GM12801 (cell line): ENCODE measurements around the gene RUNX1.

Source experiments
- TF ChIP-seq, protein P1 (sequence below): IDR thresholded peaks from one replicate; pipeline ENCODE4 v1.5.1; 2011; ENCODE audit warnings: control low read depth; ENCODE audit not compliant: insufficient read length; ENCODE audit errors: extremely low read depth

Gene RUNX1

GRCh38 chr21:34953950-34954349 lies 95.2 kb downstream of the RUNX1 start:
- TF ChIP-seq, protein P1, sequence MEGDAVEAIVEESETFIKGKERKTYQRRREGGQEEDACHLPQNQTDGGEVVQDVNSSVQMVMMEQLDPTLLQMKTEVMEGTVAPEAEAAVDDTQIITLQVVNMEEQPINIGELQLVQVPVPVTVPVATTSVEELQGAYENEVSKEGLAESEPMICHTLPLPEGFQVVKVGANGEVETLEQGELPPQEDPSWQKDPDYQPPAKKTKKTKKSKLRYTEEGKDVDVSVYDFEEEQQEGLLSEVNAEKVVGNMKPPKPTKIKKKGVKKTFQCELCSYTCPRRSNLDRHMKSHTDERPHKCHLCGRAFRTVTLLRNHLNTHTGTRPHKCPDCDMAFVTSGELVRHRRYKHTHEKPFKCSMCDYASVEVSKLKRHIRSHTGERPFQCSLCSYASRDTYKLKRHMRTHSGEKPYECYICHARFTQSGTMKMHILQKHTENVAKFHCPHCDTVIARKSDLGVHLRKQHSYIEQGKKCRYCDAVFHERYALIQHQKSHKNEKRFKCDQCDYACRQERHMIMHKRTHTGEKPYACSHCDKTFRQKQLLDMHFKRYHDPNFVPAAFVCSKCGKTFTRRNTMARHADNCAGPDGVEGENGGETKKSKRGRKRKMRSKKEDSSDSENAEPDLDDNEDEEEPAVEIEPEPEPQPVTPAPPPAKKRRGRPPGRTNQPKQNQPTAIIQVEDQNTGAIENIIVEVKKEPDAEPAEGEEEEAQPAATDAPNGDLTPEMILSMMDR, result no peak

GRCh38 chr21:34952701-34953100 lies 96.4 kb downstream of the RUNX1 start:
- TF ChIP-seq, protein P1, result no peak

DNA sequence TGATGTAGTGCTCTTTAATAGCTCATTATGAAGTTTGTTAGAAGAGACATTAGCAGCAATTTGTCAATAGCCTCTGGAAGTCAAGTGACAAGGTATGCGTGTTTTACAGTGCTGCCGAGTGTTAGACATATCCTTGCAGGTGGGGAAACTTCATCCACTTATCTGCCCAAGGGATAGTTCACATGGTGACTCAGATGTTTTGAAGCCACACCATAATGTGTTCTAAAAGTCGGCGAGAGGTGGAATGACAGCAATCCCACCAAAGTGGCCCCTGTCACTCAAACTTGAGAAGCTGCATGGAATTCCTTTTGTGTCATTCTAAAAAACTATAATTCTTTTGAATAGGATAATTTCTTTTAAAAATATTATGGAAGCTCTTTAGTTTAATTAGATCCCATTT lies 98.1 kb downstream of the RUNX1 start:
- TF ChIP-seq, protein P1, result no peak

GRCh38 chr21:34949499-34949898 lies 99.6 kb downstream of the RUNX1 start:
- TF ChIP-seq, protein P1, result no peak

DNA sequence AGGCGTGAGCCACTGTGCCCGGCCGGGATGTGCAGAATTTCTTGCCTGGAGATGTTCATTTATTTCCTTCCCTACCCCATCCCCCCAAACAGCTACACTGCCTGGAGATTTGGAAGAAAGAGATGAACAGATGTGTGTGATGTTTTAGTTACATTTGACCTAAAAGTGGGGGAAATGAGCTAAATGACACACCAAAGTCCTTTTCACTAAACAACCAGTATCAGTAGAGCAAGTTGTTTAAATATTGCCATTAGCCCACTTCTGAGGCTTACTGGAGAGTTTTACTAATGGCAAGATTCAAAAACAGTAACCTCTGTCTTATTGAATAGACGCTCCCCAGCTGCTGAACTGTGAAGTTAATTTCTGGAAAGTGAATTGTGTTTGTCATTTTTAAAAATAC lies 100.1 kb downstream of the RUNX1 start:
- TF ChIP-seq, protein P1, result no peak

GRCh38 chr21:34948157-34948556 lies 100.9 kb downstream of the RUNX1 start:
- TF ChIP-seq, protein P1, result no peak

GRCh38 chr21:34946916-34947534 lies 102.1 kb downstream of the RUNX1 start:
- TF ChIP-seq, protein P1, result no peak
